ENCODE measurements around the gene PTX4.

- TF ChIP-seq CTCF (optimal IDR thresholded peaks at IDR 0.05 in 1 of 3, IDR thresholded peaks at IDR 0.05 in 1 of 3, conservative IDR thresholded peaks at IDR 0.05 in 1 of 3; ENCODE audit: extremely low read depth in 1 of 3, insufficient read depth in 2 of 3, low read length in 3 of 3) (no peak), EZH2 (IDR thresholded peaks at IDR 0.05; ENCODE audit: low read length) (no peak)
Observed at GRCh38 chr16:1443980-1444729, 44.6 kb downstream of the PTX4 start, which contains the start of gene CCDC154.

Data from keratinocyte (primary cell).